Measurements from ENCODE around the gene COL13A1. TPM values are rescaled to one million over a fixed set of nuclear protein-coding genes. Genes with fewer than 3 reads are reported as not detected.

COL13A1 gene
- polyA plus RNA-seq, 1 donor: 11.0 TPM

GRCh38 chr10:69869291-69869961, 67.7 kb downstream of the COL13A1 start:
- DNase-seq: no peak

GRCh38 chr10:69870591-69870990, 68.9 kb downstream of the COL13A1 start:
- DNase-seq: no peak

- no peak for DNase-seq
These were observed 69.4 kb downstream of the COL13A1 start for GRCh38 chr10:69871074-69871473.

GRCh38 chr10:69872323-69872722, 70.6 kb downstream of the COL13A1 start:
- DNase-seq: no peak

GRCh38 chr10:69873135-69873639, 71.5 kb downstream of the COL13A1 start:
- DNase-seq: no peak

GRCh38 chr10:69874449-69874848, 72.7 kb downstream of the COL13A1 start:
- DNase-seq: peak; percentile 61

- DNase-seq: no peak
These were observed 74.2 kb downstream of the COL13A1 start for GRCh38 chr10:69875856-69876255.

- no peak for DNase-seq
These were observed 74.6 kb downstream of the COL13A1 start for GRCh38 chr10:69876286-69876685.

GRCh38 chr10:69876931-69877330, 75.2 kb downstream of the COL13A1 start:
- DNase-seq: no peak

- no peak for DNase-seq
These were observed 76.3 kb downstream of the COL13A1 start for GRCh38 chr10:69878038-69878437.

GRCh38 chr10:69878951-69879350, 77.2 kb downstream of the COL13A1 start:
- DNase-seq: no peak

- no peak for DNase-seq
These were observed 78.0 kb downstream of the COL13A1 start for GRCh38 chr10:69879634-69880257.

- DNase-seq: no peak
These were observed 78.8 kb downstream of the COL13A1 start for GRCh38 chr10:69880301-69881081.

- no peak for DNase-seq
These were observed 79.5 kb downstream of the COL13A1 start for GRCh38 chr10:69881202-69881601.

- no peak for DNase-seq
These were observed 81.8 kb downstream of the COL13A1 start for GRCh38 chr10:69883310-69884023.

- no peak for DNase-seq
These were observed 82.3 kb downstream of the COL13A1 start for GRCh38 chr10:69884024-69884367.

- DNase-seq: no peak
These were observed 83.0 kb downstream of the COL13A1 start for GRCh38 chr10:69884686-69885085.

- no peak for DNase-seq
These were observed 83.8 kb downstream of the COL13A1 start for GRCh38 chr10:69885379-69886013.

- no peak for DNase-seq
These were observed 87.3 kb downstream of the COL13A1 start for GRCh38 chr10:69888882-69889584.

- no peak for DNase-seq
These were observed 88.5 kb downstream of the COL13A1 start for GRCh38 chr10:69890065-69890847.

Data from hindlimb muscle (tissue), 1 donor.